HG02840 (cell line): ENCODE results near the gene CDC42EP3.
A peak's percentile ranks its signal among the peaks of the same experiment; 100 is the strongest.

ENCODE experiments used
- ATAC-seq: cut with Tn5 transposase; IDR thresholded peaks from one replicate; pipeline ENCODE4 v1.9.1; 2021; ENCODE audit warnings: mild to moderate bottlenecking, moderate library complexity, moderate number of reproducible peaks; ENCODE audit not compliant: unreplicated experiment, low FRiP score

CDC42EP3 gene, protein sequence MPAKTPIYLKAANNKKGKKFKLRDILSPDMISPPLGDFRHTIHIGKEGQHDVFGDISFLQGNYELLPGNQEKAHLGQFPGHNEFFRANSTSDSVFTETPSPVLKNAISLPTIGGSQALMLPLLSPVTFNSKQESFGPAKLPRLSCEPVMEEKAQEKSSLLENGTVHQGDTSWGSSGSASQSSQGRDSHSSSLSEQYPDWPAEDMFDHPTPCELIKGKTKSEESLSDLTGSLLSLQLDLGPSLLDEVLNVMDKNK

DNA sequence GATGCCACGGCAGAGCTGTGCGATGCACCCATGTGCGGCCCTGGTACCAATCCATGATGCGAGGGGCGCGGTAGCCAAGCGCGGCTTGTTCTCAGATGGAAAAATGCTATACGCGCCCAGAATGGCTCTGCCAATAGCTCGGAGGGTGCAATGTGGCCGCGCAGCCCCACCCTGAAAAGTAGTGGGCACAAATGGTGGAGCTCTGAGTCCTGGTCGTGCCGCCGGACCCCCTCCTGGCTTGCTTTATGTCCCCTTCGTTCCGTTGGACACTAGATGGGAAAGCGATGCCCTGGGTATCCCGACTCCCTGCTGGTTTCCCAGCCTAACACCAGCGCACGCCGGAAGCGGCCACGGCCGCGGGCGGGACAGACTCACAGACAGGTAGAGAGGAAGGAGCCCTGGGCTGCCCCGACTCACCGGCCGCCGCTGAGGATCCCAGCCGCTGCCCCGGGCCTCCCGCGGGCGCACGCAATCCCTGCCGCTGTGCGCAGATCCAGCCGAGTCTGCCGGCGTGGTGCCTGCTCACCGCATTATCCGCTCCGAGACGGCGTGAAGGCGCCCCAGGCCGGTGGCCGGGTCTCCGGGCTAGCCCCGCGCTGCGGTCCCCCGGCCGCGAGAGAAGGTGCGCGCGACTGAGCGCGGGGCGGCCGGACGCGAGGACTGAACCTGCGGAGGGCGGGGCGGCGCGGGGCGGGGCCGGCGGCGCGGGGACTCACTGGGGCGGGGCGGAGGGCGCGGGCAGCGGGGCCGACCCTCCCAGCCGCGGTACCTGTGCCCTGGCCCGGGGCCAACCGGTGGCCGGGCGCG lies at the start of gene CDC42EP3:
Gene CDC42EP3, minus strand, starts transcription at position 634 of the 807 bp plus-strand sequence. CDS start 25,055 bp downstream, outside the sequence.
- ATAC-seq, result peak; percentile 44

GRCh38 chr2:37721201-37721560 lies 49.7 kb upstream of the CDC42EP3 start:
- ATAC-seq, result no peak

DNA sequence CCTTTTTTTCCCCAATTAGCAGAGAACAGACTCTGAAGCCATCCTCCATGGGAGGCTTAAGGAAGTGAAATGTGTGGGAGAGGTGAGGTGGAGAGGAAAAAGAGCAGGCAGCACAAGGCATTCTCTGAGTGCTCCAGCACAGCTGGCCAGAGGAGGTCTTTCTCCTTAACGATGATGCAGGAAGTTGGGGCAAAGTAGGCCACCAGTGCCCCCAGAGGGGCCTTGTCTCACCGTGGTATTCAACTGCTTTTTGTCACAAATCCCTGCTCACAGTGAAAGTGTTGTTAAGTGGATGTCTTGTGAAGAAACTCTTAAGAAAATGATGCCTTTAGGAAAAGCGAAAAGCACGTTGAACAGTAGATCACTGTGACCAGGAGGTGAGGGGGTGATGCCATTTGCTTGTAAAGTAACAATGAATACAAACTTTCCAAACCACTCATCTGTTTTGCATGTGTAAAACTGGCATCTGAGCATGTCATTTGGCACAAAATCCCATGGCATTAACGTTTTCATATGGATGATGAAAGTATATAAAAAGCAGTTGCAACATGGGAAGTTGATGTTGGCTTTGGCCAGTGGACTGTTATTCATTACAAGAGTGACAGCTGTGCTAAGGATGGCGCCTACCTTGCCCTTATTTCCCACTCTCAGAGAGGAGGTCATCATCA lies 49.2 kb upstream of the CDC42EP3 start:
- ATAC-seq, result no peak

DNA sequence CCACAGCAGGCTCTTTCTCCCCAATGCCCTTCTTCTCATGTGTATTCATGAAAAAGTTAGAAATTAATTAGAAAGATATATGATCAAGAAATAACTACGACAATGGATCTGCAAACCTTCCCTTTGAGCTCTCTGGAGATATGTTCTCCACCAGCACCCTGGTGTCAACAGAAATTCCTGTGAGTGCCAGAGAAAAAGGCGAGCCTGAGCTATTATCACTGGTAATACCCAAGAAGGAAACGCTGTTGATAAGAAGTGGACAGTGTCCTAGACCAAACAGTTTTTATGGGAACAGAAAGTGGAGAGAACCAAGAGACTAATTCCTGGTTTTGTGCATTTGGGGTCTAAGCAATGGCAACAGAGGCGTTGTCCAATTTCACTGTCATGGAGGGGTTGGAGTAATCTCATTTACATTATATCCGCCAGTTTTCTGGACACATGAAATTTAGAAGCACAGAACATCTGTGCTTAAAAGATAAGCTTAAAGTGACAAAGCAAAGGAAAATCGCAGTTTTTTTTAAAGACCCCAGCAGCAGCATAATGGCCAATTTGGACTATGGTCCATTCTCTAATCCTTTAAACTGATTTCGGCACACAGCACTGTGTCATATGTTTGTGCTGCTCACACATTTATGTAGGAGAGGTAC lies 47.2 kb upstream of the CDC42EP3 start:
- ATAC-seq, result no peak

DNA sequence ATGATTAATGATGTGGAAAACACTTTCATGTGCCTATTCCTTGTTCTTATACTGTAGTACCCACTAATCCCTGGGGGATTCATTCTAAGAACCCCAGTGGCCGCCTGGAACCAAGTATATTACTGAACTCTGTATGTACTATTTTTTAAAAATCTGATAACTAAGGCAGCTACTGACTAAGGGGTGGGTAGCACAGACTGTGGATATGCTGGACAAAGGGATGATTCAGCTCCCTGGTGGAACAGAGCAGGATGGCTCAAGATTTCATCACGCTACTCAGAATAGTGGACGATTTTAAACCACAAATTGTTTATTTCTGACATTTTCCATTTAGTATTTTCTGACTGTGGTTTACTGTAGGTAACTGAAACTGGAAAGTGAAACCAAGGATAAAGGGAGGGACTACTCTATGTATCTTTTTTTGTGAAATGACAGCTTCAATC lies 41.8 kb upstream of the CDC42EP3 start:
- ATAC-seq, result no peak

- no peak for ATAC-seq
Measured at GRCh38 chr2:37711831-37712230, 40.4 kb upstream of the CDC42EP3 start.

- no peak for ATAC-seq
Measured at GRCh38 chr2:37711308-37711731, 39.9 kb upstream of the CDC42EP3 start.

GRCh38 chr2:37709111-37709510 lies 37.7 kb upstream of the CDC42EP3 start:
- ATAC-seq, result no peak

DNA sequence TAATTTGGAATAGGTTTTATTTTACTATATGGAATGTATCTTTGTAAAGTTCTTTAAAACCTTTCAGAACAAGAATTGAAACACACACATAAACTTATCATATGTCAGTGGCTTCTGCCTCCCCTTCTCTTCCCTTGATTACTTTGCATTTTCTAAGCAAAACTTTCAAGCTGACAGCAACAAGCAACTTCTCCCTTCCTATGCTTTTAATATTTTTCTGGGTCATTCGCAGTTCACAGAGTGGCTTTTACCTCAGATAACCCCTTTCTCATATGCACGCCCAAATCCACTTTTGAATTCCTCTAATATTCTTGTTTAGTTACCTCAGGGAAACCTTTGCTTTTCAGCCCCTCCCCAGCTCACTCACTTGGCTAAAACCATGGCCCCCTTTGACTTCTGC lies 36.7 kb upstream of the CDC42EP3 start:
- ATAC-seq, result no peak

DNA sequence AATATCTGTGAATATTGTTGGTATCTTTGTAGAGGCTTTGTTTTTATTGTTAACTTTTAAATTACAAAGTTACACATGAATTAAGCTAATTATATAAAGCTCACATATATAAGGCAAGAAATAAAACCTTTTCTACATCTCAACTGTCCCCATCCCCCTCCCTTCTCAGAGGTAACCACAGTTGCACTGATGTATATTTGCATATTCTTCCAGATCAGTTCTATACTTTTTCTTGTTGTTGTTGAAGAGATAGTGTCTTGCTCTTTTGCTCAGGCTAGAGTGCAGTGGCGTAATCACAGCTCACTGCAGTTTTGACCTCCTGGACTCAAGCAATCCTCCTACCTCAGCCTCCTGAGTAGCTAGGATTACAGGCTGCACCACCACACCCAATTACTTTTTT lies 36.0 kb upstream of the CDC42EP3 start:
- no peak for ATAC-seq

DNA sequence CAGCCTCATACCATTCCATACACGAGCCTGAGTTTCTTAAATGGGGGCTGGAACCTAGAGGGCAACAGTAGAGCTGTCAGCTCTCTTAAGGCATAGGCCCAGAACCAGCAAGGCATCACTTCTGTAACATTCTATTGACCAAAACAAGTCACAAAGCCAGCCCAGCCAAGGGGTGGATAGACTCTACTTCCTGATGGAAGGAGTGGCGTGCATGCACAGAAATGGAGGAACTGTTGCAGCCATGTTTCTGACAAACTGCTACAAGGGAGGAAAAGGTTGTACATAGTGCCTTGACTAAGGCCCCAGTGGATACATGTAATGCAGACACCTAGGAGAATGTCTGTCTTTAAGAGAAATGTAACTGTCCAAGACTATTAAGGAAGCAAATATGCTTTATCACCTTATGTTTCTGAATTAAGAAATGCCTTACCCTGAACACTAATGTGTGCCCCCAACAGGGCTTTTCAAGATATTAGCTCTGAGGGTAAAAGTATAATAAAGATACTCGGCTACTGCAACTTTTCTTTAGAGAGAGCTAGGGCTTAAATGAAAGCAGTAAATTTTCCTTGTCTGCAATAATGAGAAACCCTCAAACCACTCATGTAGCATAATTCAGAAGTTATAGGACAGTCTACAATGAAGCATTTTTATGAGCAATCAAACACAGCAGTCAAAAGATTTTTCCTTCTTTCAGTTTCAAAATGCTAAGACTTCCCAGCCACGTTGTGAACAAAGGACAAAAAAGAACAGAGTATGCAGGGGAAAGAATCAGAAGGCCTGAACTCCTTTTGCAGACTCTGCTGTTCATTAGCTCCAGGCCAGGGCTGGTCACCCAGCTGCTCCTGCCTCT lies 35.1 kb upstream of the CDC42EP3 start:
- ATAC-seq, result no peak

GRCh38 chr2:37705191-37705590 lies 33.7 kb upstream of the CDC42EP3 start:
- no peak for ATAC-seq

DNA sequence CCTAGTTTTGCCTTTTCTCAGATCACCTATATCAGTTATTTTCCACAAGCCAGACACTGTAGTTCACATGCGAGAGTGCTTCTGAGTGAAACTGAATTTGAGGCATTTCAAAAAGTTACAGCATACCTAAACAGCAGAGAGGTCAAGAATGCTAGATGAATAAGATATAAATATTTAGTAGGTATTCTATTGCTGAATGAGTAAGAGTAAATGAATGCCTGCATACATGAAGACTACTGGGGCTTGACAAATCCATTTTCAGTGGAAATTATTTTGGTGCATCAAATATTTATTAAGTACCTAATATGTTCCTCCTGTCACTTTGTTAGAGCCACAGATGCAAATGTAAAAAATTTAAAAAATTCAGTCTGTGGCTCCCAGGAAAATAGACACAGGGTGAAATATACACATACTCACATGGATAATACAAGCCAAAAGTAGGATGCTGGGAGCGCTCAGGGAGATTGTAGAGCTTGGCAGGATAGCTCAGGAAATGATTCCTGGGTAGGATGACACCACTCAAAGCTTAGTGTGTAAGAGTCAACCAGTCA lies 27.6 kb upstream of the CDC42EP3 start:
- no peak for ATAC-seq

DNA sequence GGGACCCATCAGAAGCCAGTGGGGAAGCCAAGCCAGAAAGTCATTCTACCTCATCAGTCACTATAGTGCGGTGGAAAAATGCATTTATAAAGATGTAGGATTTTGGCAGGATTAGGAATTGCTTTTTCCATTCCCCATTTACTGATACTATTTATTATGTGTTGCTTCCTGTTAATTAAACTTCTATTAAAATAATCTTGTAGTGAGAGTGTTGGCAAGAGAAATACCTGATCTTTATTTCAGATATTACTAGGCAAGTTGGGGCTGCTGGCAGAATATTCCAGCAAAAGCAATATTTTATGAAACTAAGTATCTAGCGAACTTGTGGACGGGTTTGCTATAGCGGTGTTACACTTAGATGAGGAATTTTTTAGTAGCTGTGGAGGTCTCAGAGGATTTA lies 23.9 kb upstream of the CDC42EP3 start:
- no peak for ATAC-seq

DNA sequence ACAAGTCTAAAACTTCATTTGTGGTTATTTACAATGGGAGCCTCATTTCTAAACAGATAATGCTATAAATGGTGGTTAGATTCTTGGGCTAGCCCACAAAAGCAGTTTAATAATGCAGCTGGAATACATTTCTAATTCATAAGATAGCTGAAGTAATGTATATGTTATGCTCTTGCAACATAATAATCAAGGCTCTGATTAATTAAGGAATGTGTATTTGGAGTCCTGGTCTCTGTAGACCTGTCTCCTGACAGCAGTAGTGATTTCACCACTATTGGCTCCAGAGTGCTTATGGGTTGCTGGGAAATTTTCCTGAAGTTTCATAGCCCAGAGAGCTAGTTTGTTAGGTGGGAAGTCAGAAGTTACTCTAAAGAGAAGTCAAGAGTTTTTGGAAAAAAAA lies 21.3 kb upstream of the CDC42EP3 start:
- no peak for ATAC-seq

- no peak for ATAC-seq
Measured at GRCh38 chr2:37689751-37690150, 18.3 kb upstream of the CDC42EP3 start.

GRCh38 chr2:37688771-37689468 lies 17.5 kb upstream of the CDC42EP3 start:
- ATAC-seq, result no peak

DNA sequence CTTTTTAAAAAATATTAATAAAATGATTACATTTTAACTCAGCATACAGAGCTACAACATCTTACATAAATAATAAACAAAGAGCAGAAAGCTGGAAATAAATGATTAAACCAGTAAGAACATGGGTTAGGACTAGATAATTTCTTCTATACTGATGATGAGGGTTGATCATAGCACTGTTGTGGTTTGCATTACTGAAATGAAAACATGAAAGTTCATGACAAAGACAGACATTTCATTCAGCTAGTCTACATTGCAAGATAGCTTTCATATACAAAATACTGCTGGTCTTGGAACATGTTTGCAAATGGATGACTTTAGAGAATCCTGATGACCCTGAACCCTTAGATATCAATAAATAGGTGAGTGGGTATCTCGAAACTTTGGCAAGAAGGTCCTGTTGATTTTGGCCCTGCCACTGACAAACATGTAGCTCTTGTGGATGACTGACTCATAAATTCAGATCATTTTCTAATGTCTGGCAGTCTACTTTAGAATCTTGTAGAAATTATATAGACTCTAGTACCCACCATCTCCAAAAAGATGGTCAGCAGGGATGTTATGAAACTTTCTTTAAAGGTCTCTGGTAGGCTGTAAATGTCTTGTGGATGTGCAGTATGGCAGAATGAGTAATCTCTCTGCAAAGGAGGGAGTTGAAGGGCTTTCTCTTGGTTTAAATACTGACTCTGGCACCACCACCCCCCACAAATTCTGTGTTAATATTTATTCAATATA lies 15.5 kb upstream of the CDC42EP3 start:
- no peak for ATAC-seq
